Measurements from ENCODE around the gene DYNLL2.
A peak's percentile ranks its signal among the peaks of the same experiment; 100 is the strongest.
"Not testable (repeated sequence)": the region's sequence is repeated elsewhere in the genome, so short reads cannot be mapped to it uniquely, and the experiment has no call there.

DYNLL2 gene

GRCh38 chr17:58072862-58073261, 10.4 kb upstream of the DYNLL2 start:
- DNase-seq (ENCODE audit: low spot score), result no peak

DNA sequence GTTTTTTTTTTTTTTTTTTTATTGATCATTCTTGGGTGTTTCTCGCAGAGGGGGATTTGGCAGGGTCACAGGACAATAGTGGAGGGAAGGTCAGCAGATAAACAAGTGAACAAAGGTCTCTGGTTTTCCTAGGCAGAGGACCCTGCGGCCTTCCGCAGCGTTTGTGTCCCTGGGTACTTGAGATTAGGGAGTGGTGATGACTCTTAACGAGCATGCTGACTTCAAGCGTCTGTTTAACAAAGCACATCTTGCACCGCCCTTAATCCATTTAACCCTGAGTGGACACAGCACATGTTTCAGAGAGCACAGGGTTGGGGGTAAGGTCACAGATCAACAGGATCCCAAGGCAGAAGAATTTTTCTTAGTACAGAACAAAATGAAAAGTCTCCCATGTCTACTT, 10.0 kb upstream of the DYNLL2 start:
- DNase-seq (ENCODE audit: low spot score), result not testable (repeated sequence)

- DNase-seq (ENCODE audit: low spot score), result not testable (repeated sequence)
Measured at GRCh38 chr17:58074406-58074805, 8.8 kb upstream of the DYNLL2 start.

- DNase-seq (ENCODE audit: low spot score), result no peak
Measured at GRCh38 chr17:58079300-58080033, 3.8 kb upstream of the DYNLL2 start.

DNA sequence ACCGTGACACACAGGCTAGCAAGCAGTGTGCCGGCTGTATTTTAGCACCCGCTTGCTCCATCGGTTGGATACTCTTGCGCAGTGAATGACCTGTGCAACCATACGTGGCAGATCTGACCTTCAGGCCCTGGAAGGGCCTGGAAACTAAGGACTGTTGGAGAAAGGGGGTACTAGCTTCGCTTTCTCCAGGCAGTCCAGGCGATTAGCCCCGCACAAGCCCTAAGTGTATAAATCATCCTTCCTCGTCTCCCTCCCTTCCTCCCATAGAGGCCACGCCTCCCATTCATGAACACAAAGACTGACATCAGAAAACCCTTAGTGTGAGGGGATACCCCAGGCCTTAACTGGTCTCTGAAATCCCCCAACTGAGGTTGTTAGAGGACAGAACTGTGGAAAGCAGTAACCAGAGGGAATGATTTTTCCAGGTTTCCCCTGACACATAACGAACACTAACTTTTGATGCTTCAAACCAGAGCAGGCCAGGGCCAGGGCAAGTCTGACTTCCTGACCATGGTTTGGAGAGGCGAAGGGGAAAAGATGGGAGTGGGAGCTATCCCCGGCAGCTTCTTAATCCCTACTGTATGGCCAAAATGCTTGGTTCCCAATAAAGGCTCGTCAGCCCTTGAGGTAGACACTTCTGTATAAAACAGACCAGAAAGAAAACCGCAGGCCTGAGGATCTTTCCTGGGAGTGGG, 1.4 kb upstream of the DYNLL2 start:
- DNase-seq (ENCODE audit: low spot score), result no peak

DNA sequence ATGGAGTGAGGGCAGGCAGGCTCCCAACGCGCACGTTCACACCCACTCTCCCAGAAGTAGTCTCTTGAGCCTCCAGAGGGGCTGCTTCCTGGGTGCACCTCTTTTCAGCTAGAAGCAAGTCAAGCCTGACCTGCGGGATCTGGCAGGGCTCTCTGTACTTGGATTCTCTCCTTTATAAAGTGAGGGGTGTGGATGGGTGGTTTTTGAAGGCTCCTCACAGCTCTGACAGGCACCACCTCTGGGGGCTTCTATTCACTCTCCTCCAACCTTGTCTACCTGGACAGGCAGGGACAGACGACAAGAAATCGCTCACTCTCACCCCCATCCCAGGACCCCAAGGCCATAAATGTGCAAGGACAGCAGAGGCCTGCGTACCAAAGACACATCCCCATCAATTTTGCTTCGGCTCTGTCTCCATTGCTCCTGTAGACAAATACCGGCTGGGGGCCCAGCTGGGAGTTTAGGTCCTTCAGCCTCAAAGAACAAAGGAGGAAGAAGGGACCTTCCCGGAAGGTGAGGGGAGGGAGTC, 814 bp upstream of the DYNLL2 start:
- DNase-seq (ENCODE audit: low spot score), result no peak

GRCh38 chr17:58083491-58084316, 485 bp downstream of the DYNLL2 start:
- DNase-seq (ENCODE audit: low spot score), result peak; percentile 79

DNA sequence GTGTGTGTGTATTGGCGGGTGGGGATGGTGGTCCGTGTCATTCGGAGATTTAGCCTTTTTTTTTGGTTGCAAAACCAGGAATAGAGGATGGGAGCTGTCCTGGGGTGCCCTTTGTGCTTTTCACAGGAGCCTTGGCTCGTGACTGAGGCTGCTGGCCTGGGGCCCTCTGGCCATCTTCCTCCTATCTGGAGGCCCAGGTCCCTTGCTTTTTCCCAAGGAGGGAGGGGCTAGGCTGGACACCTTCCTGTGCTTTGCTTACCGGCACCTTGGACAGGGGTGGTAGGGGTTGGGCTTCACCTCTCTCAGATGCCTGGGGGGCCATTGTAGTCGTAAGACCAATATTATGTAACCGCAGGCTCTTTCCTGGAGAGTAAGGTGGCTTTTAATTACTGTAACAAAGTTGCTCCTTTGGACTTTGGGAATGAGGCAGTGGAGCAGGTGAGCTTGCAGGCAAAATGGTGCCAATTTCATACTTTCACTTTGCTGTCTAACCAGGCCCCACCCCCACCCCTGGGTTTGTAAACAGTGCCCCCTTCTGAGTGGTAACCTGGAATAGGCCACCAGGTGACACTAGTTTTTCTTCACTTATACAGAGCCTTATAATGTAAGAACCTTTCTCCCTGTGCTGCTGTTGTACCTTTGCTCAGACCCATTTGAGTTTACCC, 1.2 kb downstream of the DYNLL2 start:
- peak; percentile 21 for DNase-seq (ENCODE audit: low spot score)

DNA sequence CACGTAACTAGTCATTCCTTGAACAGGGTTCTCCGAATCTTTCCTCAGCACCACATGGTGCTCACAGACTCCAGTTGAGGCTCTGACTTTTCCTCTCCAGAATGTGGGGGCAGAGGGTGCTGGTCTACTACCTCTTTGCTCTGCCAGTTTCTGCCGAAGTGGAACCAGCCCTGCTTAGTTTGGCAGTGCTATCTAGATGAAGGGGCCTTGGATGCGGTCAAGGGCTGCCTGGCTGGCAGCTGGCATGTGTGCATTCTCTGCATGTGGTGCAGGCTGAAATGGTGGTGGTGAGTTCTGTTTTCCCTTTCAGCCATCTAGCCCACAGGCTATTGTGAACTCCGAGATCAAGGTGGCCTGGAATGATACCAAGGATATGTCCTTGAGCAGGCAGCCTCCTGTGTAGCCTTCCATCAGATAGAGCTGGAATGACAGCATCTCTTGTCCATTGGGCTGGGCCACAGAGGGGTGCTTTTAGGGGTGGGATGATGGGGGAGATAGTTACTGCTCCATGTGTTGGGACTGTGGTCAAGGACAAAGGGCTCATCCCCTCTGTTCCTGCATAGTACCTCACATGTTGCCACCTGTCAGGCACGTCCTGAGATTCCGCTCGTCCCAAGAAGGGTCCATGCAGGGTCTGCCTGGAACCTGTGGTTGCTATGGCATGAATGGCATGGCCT, 2.0 kb downstream of the DYNLL2 start:
- DNase-seq (ENCODE audit: low spot score), result no peak

DNA sequence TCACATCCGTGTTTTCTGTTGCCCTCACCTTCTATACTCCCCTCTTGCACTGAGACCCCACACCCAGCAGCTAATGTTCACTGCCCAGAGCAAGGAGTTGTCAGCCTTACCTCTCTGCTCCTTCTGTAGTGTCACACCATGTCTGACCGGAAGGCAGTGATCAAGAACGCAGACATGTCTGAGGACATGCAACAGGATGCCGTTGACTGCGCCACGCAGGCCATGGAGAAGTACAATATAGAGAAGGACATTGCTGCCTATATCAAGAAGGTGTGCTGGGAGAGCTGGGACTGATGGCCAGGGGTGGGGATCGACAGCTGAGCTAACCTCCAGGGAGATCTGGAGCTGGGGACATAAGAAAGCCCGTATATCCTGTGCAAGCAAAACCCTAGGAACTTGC, 3.7 kb downstream of the DYNLL2 start:
- DNase-seq (ENCODE audit: low spot score), result no peak

GRCh38 chr17:58088624-58089023, 5.4 kb downstream of the DYNLL2 start:
- no peak for DNase-seq (ENCODE audit: low spot score)

GRCh38 chr17:58089111-58089510, 5.9 kb downstream of the DYNLL2 start:
- no peak for DNase-seq (ENCODE audit: low spot score)

DNA sequence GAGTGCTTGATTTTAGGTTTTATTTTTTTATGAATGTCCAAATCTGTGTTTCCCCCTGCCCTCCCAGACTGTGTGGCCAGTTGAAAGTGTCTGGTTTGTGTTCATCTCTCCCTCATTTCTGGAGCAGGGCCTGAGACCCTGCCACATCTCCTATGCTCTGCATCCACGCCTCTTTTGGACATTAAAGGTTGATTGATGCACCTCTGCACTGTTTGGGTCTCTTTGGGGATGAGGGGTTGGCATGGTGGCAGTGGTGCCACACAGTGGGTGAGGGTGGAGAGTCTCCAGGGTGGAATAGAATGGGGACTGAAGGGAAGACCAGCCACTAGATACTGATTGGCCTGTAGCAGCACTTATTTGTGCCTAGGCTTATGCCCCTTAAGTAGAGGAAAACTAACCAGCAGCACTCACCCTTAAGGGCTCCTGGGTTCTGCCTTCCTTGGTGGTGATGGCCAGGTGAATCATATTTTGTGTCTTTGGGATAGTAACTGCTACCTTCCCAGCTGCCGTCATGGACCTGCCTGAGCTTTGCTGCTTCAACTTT, 7.9 kb downstream of the DYNLL2 start:
- DNase-seq (ENCODE audit: low spot score), result no peak

GRCh38 chr17:58092101-58092796, 9.0 kb downstream of the DYNLL2 start:
- no peak for DNase-seq (ENCODE audit: low spot score)

DNA sequence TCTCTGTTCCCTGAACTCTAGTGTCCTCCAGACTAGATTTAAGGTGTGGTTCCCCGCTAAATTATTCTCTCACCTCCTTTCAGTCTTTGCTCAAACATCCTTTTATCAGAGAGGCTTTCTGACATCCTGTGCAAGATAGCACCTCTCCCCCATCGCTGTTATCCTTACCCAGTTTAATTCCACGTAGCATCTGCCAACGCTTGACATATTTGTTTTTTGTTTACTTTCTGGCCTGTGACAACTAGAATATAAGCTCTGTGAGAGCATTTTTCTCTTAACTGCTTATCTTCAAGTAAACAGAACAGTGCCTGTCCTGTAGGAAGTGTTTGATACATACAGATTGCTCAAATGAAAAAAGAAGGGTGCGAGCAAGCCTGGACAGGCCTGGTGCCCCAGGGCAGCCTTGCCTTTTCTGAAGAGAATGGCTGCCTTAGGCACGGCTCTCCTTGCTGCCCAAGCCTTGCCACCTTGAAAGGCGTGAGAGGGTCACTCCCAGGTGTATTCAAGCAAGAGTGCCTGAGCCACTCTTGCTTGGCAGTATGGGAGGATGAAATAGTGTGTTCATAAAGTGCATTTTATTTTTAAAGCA, 9.7 kb downstream of the DYNLL2 start:
- no peak for DNase-seq (ENCODE audit: low spot score)

DNA sequence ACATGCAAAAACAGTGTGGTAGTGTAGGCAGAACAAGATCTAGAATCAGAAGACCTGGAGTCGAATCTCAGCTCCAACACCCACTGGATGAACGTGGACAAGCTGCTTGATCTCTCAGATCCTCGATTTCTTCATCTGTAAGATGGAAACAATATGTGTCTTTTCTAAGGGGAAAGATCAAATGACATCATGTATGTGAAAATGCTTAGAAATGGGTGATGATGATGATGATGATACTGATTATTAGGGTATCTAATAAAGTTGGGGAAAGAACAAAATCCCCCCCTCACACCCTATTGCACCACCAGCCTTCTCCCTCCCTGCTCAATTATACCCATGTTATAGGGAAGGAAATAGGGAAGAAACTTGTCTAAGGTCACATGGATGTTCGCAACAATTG, 10.9 kb downstream of the DYNLL2 start:
- DNase-seq (ENCODE audit: low spot score), result no peak

DNA sequence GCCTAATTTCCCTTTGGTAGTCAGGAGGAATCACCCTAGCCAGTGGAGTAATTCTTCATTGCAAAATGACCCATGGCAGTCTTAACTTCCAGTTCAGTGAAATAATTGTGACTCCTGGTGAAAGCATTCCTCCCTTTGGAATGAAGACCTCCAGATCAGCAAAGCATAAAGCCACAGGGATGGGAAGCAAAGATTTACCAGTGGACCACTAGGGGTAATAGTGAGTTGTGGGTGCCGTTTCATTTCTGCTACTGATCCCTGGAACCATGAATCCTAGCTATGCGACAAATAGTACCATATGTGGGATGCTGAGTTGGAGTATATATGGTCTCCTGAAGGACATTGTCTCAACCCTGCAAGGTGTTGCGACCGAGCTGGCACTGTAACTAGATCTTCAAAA, 13.7 kb downstream of the DYNLL2 start:
- DNase-seq (ENCODE audit: low spot score), result no peak

GRCh38 chr17:58097384-58098088, 14.3 kb downstream of the DYNLL2 start:
- no peak for DNase-seq (ENCODE audit: low spot score)

- DNase-seq (ENCODE audit: low spot score), result no peak
Measured at GRCh38 chr17:58100506-58100905, 17.3 kb downstream of the DYNLL2 start.

- not testable (repeated sequence) for DNase-seq (ENCODE audit: low spot score)
Measured at GRCh38 chr17:58101898-58102297, 18.7 kb downstream of the DYNLL2 start.
